Thyroid gland (tissue), 4 donors: ENCODE measurements around the gene IRAK2. TPM values are rescaled to one million over a fixed set of nuclear protein-coding genes. Genes with fewer than 3 reads are reported as not detected.
"Not testable (repeated sequence)": the region's sequence is repeated elsewhere in the genome, so short reads cannot be mapped to it uniquely, and the experiment has no call there.

ENCODE experiments used
- DNase-seq, 2 donors: peaks; one replicate each; pipeline ENCODE4 v3.0.0-alpha.2; 2019
- H3K27ac ChIP-seq, 3 donors: fragments of 200-600 bp; sonication (generic); 1 replicate in 2 of 3; 2 replicates in 1 of 3; pipeline ENCODE4 v1.5.1; 2016 to 2019; ENCODE audit warnings: mild to moderate bottlenecking in 1 of 3, moderate library complexity in 1 of 3
- H3K27me3 ChIP-seq: fragments of 200-600 bp; sonication (generic); one replicate; pipeline ENCODE4 v1.5.1; 2019
- H3K36me3 ChIP-seq, 2 donors: fragments of 200-600 bp; sonication (generic); one replicate each; pipeline ENCODE4 v1.5.1; 2016 to 2019
- H3K4me1 ChIP-seq, 2 donors: fragments of 200-600 bp; sonication (generic); one replicate each; pipeline ENCODE4 v1.5.1; 2017 to 2019
- H3K4me3 ChIP-seq, 3 donors: fragments of 200-600 bp; sonication (generic); replicated peaks in 1 of 3; 1 replicate in 2 of 3; 2 replicates in 1 of 3; pipeline ENCODE4 v1.5.1; 2016; ENCODE audit warnings: mild to moderate bottlenecking in 1 of 3
- H3K9me3 ChIP-seq: fragments of 200-600 bp; sonication (generic); one replicate; pipeline ENCODE4 v1.5.1; 2017
- CTCF ChIP-seq, 6 experiments: fragments of 200-600 bp in 3 of 6; fragments of 450-650 bp in 3 of 6; sonication (generic) in 3 of 6; IDR thresholded peaks; one replicate each; pipeline ENCODE4 v1.5.1; 2016 to 2019; ENCODE audit warnings: antibody characterized with exemption in 6 of 6, mild to moderate bottlenecking in 2 of 6, inconsistent platforms in 1 of 6, moderate library complexity in 1 of 6
- POLR2A ChIP-seq, 2 donors: fragments of 450-650 bp; IDR thresholded peaks; one replicate each; pipeline ENCODE4 v1.6.1; 2017; ENCODE audit warnings: antibody characterized with exemption in 2 of 2, mild to moderate bottlenecking in 2 of 2, moderate library complexity in 1 of 2
- WGBS, 2 donors: methylation state at CpG; one replicate each; pipeline ENCODE4 v1.1.5; 2017; 5-methylcytosine and 5-hydroxymethylcytosine counted together
- intact Hi-C: fragments of 100-400 bp; cut with DNase I; formaldehyde crosslinking; loops from one replicate; pipeline ENCODE4 v1.15.1; 2023
- total RNA-seq, 4 donors: library from RNA; depleted of rRNA; stranded (reverse); fragments of >200 nt; gene quantifications; one replicate each; pipeline ENCODE4 v1.2.3, GENCODE V29; 2016

The IRAK2 gene
- total RNA-seq, 4 donors from 2014 or later: 5.0 to 9.1 (median 7.4) TPM

- no peak for DNase-seq
- 92 to 95% methylated on average over 5 of the region's 5 CpGs for WGBS, 2 donors
- intact Hi-C loops: no loop called here
- Histone ChIP-seq H3K4me3 (no peak overlapping the region), H3K27me3 (no peaks in the 10 kb centered on the region), H3K4me1 (peaks cover 11 to 13% of the 10 kb centered on the region in 2 donors), H3K9me3 (no peaks in the 10 kb centered on the region), H3K36me3 (peaks cover 12% of the 10 kb centered on the region in 2 donors), H3K27ac (no peak overlapping the region)
- TF ChIP-seq CTCF (IDR thresholded peaks at IDR 0.05) (no peak), POLR2A (IDR thresholded peaks at IDR 0.05) (no peak)
Observed at GRCh38 chr3:10268930-10269329, 104.2 kb downstream of the IRAK2 start.

- no peak overlapping the region for H3K4me3 ChIP-seq
- 93 to 98% methylated on average over 5 of the region's 5 CpGs for WGBS, 2 donors
- H3K27me3 ChIP-seq: no peaks in the 10 kb centered on the region
- intact Hi-C loops: no loop called here
- H3K36me3 ChIP-seq: peaks cover 12% of the 10 kb centered on the region in 2 donors
- no peaks in the 10 kb centered on the region for H3K9me3 ChIP-seq
- H3K4me1 ChIP-seq: peaks cover 6 to 11% of the 10 kb centered on the region in 2 donors
- DNase-seq: no peak
- H3K27ac ChIP-seq: no peak overlapping the region
- TF ChIP-seq POLR2A (IDR thresholded peaks at IDR 0.05) (no peak), CTCF (IDR thresholded peaks at IDR 0.05) (no peak)
Observed at GRCh38 chr3:10269443-10269842, 104.7 kb downstream of the IRAK2 start.

- H3K36me3 ChIP-seq: peaks cover 12% of the 10 kb centered on the region in 2 donors
- peaks cover 6 to 14% of the 10 kb centered on the region in 2 donors for H3K4me1 ChIP-seq
- 98% methylated on average over 8 to 11 of the region's 11 CpGs for WGBS, 2 donors
- H3K9me3 ChIP-seq, DNase-seq, H3K4me3 ChIP-seq, intact Hi-C loops, H3K27me3 ChIP-seq, H3K27ac ChIP-seq: not testable (repeated sequence)
Observed at GRCh38 chr3:10272476-10272875, 107.8 kb downstream of the IRAK2 start.

- no peak overlapping the region for H3K4me3 ChIP-seq
- no peak for TF ChIP-seq POLR2A (IDR thresholded peaks at IDR 0.05)
- TF ChIP-seq CTCF (IDR thresholded peaks at IDR 0.05): no peak
Observed at GRCh38 chr3:10272977-10273376, 108.3 kb downstream of the IRAK2 start.

GRCh38 chr3:10273702-10274305, 109.1 kb downstream of the IRAK2 start:
- 59 to 66% methylated on average over 1 of the region's 1 CpG for WGBS, 2 donors
- DNase-seq: no peak
- Histone ChIP-seq H3K9me3 (no peaks in the 10 kb centered on the region), H3K4me1 (peaks cover 6% of the 10 kb centered on the region in 2 donors), H3K4me3 (no peak overlapping the region), H3K27me3 (no peaks in the 10 kb centered on the region), H3K36me3 (peaks cover 14 to 17% of the 10 kb centered on the region in 2 donors), H3K27ac (no peak overlapping the region)
- intact Hi-C loops: no loop called here
- TF ChIP-seq POLR2A (IDR thresholded peaks at IDR 0.05): no peak
- no peak for TF ChIP-seq CTCF (IDR thresholded peaks at IDR 0.05)

More at GRCh38 chr3:10272977-10273376, 108.3 kb downstream of the IRAK2 start:
- H3K27ac ChIP-seq: no peak overlapping the region
- peaks cover 6 to 11% of the 10 kb centered on the region in 2 donors for H3K4me1 ChIP-seq
- no peaks in the 10 kb centered on the region for H3K9me3 ChIP-seq
- H3K27me3 ChIP-seq: no peaks in the 10 kb centered on the region
- peaks cover 12% of the 10 kb centered on the region in 2 donors for H3K36me3 ChIP-seq
- WGBS, 2 donors: 95 to 98% methylated on average over 2 of the region's 2 CpGs
- no peak for DNase-seq
- intact Hi-C loops: no loop called here
